Activated CD4-positive, alpha-beta T cell treated with anti-CD3 and anti-CD28 coated beads for 36 hours (primary cell): ENCODE data around the gene D2HGDH. TPM values are rescaled to one million over a fixed set of nuclear protein-coding genes. Genes with fewer than 3 reads are reported as not detected.
"Not testable (repeated sequence)": the region's sequence is repeated elsewhere in the genome, so short reads cannot be mapped to it uniquely, and the experiment has no call there.

Source experiments
- ATAC-seq: fragments of 200-7000 bp; cut with Tn5 transposase; one replicate; pipeline ENCODE4 v1.10.0; 2021; ENCODE audit warnings: mild to moderate bottlenecking, moderate library complexity
- CTCF ChIA-PET: fragments of 350-600 bp; sonication (Branson Sonifier 250); formaldehyde crosslinking; loops from one replicate; lab custom pipeline; 2021; ENCODE audit warnings: antibody characterized with exemption; lab: Charles Lee
- POLR2A ChIA-PET: fragments of 350-600 bp; sonication (Branson Sonifier 250); formaldehyde crosslinking; loops from one replicate; lab custom pipeline; 2021; ENCODE audit warnings: antibody characterized with exemption, inconsistent platforms; lab: Charles Lee
- DNase-seq: peaks from one replicate; pipeline ENCODE4 v3.0.0-alpha.2; 2020
- H3K27ac Mint-ChIP-seq: one replicate; pipeline ENCODE4 v1.8.0; 2021; ENCODE audit warnings: mixed read lengths
- H3K27me3 Mint-ChIP-seq: one replicate; pipeline ENCODE4 v1.8.0; 2021; ENCODE audit warnings: mixed read lengths
- H3K36me3 Mint-ChIP-seq: one replicate; pipeline ENCODE4 v1.8.0; 2021; ENCODE audit warnings: low read depth, mixed read lengths
- H3K4me1 Mint-ChIP-seq: one replicate; pipeline ENCODE4 v1.8.0; 2021; ENCODE audit warnings: mixed read lengths
- H3K4me3 Mint-ChIP-seq: one replicate; pipeline ENCODE4 v1.8.0; 2021; ENCODE audit warnings: mild to moderate bottlenecking, moderate library complexity, mixed read lengths
- H3K9me3 Mint-ChIP-seq: one replicate; pipeline ENCODE4 v1.8.0; 2021; ENCODE audit warnings: low read depth, mixed read lengths
- intact Hi-C, 2 experiments: fragments of 100-400 bp; cut with DNase I in 1 of 2; cut with micrococcal nuclease in 1 of 2; formaldehyde crosslinking; loops; one replicate each; pipeline versions ENCODE4 v1.14.2 to v1.15.1; 2022 to 2024; cut with DNase I, micrococcal nuclease
- total RNA-seq, 2 experiments: library from RNA; stranded (reverse); gene quantifications; one replicate each; pipeline ENCODE4 v1.2.3, GENCODE V29; 2021

The D2HGDH gene
- total RNA-seq, 2 experiments from 2014 or later = 18.2 to 34.1 TPM

DNA sequence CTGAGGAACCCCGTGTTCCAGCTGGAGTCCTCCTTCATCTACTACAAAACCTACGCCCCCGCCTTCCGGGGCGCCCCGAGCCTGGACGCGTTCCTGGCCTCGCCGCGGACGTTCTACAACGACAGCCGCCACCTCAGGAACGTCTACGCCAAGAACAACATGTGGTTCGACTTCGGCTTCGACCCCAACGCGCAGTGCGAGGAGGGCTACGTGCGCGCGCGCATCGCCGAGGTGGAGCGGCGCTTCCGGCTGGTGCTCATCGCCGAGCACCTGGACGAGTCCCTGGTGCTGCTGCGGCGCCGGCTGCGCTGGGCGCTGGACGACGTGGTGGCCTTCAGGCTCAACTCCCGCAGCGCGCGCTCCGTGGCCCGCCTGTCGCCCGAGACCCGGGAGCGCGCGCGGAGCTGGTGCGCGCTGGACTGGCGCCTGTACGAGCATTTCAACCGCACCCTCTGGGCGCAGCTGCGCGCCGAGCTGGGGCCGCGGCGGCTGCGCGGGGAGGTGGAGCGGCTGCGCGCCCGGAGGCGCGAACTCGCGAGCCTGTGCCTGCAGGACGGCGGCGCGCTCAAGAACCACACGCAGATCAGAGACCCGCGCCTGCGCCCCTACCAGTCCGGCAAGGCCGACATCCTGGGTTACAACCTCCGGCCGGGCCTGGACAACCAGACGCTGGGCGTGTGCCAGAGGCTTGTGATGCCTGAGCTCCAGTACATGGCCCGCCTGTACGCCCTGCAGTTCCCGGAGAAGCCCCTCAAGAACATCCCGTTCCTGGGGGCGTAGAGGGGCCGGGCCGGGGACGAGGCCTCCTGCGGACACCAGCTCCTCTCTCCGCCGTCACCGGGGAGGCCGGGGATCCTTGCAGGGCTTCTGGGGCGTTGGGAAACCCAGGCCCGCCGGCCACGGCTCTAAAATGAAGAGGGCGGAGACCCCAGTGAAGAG lies 69.2 kb downstream of the D2HGDH start:
- H3K4me1 Mint-ChIP-seq = peaks cover 7% of the 10 kb centered on the region
- peak; percentile 69 for DNase-seq
- H3K27ac Mint-ChIP-seq = peak overlapping the region; percentile 12
- H3K27me3 Mint-ChIP-seq = peaks cover 6% of the 10 kb centered on the region
- ChIA-PET CTCF (interaction anchor here (1.4 kb wide), 1 partner anchor 41 kb away, joined by 4 read pairs; no protein-coding TSS in a partner anchor), POLR2A (interaction anchor here (0.6 kb wide), 1 partner anchor 41 kb away, joined by 4 read pairs; no protein-coding TSS in a partner anchor)
- peak overlapping the region; percentile 58 for H3K4me3 Mint-ChIP-seq
- intact Hi-C loops = loop anchor here in 1 of 2 experiments (2.0 to 5.0 kb wide), 3 partner anchors 41 to 69 kb away; partner anchors contain the start of genes D2HGDH and PDCD1
- no peaks in the 10 kb centered on the region for H3K9me3 Mint-ChIP-seq
- ATAC-seq = peak; percentile 76
- no peaks in the 10 kb centered on the region for H3K36me3 Mint-ChIP-seq

DNA sequence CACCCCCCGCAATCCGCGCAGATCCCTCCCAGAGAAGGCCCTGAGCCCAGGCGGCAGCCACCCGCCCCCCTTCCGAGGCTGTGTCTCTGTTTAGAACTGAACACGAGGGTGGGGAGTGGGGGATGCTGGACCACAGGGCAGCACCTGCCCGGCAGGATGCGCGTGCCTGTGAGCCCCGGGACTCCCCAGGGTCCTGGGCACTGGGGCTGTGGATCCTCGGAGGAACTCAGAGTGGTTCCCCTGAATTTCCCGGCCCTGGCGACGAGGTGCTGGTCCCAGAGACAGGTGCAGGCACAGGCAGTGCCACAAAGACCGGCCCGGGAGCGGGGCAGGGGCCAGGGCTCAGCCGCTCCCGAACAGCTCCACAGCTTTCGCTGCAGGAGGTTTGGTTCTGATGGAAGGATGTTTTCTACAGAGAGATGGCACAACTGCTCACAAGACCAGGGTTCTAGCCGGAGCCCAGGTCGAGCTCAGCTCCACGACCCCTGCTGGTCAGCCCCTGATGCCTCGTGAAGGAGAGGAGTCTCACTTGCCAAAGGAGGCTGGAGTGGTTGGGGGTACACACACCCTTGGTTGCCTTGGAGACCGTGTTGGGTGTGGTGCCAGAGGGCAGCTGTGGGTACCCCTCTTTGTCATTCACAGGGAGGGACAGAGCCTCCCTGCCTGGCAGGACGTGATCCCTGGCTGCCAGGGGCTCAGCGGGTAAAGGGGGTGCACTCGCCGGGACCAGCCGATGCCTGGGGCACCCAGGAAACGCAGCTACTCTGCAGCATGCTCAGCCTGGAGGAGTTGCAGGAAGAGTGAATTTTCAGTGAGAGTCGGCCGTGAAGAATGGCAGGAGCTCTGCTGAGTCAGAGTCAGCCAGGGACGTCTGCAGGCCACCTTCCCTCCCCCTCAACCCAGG lies 70.1 kb downstream of the D2HGDH start:
- H3K36me3 Mint-ChIP-seq = no peaks in the 10 kb centered on the region
- peak; percentile 39 for DNase-seq

DNA sequence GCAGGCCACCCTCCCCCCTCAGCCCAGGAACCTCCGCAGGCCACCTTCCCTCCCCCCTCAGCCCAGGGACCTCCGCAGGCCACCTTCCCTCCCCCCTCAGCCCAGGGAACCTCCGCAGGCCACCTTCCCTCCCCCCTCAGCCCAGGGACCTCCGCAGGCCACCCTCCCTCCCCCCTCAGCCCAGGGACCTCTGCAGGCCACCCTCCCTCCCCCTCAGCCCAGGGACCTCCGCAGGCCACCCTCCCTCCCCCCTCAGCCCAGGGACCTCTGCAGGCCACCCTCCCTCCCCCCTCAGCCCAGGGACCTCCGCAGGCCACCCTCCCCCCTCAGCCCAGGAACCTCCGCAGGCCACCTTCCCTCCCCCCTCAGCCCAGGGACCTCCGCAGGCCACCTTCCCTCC lies 71.8 kb downstream of the D2HGDH start:
- H3K4me3 Mint-ChIP-seq, CTCF ChIA-PET, ATAC-seq, POLR2A ChIA-PET, H3K9me3 Mint-ChIP-seq, DNase-seq, H3K27ac Mint-ChIP-seq, intact Hi-C loops, H3K27me3 Mint-ChIP-seq, H3K36me3 Mint-ChIP-seq, H3K4me1 Mint-ChIP-seq: not testable (repeated sequence)

More for the DNA sequence above, 70.1 kb downstream of the D2HGDH start:
- no peaks in the 10 kb centered on the region for H3K9me3 Mint-ChIP-seq
- ATAC-seq = peak; percentile 28
- peak overlapping the region; percentile 50 for H3K4me3 Mint-ChIP-seq
- POLR2A ChIA-PET = interaction anchor here (0.6 kb wide), 1 partner anchor 130 kb away, joined by 3 read pairs; no protein-coding TSS in a partner anchor
- intact Hi-C loops = loop anchor here in 1 of 2 experiments (5.0 kb wide), 2 partner anchors 42 to 53 kb away; partner anchors contain the start of gene PDCD1
- peaks cover 7% of the 10 kb centered on the region for H3K4me1 Mint-ChIP-seq
- CTCF ChIA-PET = interaction anchor here (0.8 to 1.4 kb wide), 2 partner anchors 40 to 64 kb away, joined by 4 read pairs; no protein-coding TSS in a partner anchor
- peaks cover 6% of the 10 kb centered on the region for H3K27me3 Mint-ChIP-seq
- H3K27ac Mint-ChIP-seq = no peak overlapping the region

DNA sequence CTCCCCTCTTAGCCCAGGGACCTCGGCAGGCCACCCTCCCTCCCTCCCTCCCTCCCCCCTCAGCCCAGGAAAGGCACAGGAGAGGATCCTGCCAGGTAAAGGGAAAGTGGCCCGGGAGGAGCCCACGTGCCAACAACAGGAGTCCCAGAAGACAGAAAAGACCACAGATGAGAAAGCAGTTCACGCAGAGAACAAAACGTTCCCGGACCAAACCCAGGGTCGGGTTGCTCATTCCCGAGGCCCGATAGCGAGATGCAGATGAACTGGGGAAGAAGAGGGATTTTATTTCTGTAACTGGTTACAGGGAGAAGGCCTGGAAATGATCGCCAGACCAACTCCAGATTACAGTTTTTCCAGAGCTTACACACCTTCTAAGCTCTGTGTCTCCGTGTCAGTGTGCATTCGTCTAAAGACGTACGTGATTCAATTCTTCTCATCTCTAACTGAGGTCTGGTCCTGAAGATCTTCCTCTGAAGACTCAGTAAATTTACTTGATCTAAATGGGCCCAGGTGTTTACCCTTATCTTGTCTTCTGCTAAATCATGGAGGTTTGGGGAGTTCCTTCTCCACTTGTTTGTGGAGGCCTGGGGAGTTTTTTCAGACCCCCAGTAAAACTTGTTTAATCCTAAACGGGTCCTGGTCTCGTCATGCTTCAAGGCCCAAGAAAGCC lies 73.8 kb downstream of the D2HGDH start:
- ChIA-PET POLR2A (interaction anchor here (0.6 kb wide), 1 partner anchor 77 kb away, joined by 3 read pairs; no protein-coding TSS in a partner anchor), CTCF (interaction anchor here (0.6 kb wide), 2 partner anchors 9 to 14 kb away, joined by 3 read pairs; no protein-coding TSS in a partner anchor)
- Mint-ChIP-seq H3K9me3 (no peaks in the 10 kb centered on the region), H3K4me1 (peaks cover 7% of the 10 kb centered on the region), H3K27ac (no peak overlapping the region), H3K36me3 (no peaks in the 10 kb centered on the region), H3K27me3 (peaks cover 6% of the 10 kb centered on the region), H3K4me3 (no peak overlapping the region)
- ATAC-seq = no peak
- intact Hi-C loops = no loop called here
- no peak for DNase-seq

DNA sequence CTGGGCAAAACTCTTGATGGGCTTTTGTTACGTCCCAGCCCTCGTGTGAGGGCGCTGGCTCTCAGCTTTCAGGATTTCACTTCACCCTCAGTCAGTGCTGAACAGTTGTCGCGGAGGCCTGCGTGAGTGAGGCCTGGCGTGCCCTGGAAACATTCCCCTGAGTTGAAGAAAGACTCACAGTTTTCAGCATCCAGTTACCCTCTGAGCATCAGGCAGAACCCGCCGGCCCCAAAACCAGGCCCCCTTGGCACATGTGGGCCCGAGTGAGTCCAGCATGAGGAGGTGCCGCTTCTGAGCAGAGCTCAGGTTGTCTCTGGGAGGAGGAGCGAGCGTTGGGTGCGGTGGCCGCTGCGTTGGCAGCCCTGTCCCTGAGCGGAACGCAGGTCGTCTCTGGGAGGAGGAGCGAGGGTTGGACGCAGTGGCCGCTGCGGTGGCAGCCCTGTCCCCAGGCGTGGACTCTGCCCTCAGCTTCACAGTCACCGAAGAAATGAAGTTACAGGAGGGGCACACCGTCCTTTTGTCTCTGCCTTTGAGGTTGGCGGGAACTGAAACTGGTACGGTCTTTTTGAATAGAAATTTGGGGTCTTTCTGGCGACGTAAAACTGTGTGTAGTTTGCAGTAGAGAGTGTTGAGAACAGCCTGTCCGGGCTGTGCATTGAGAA lies 74.4 kb downstream of the D2HGDH start, which contains the start of gene NEU4:
NEU4 (plus strand) TSS at position 473 of the 662 bp plus-strand sequence. CDS start 5,292 bp downstream, outside the sequence.
- ChIA-PET POLR2A (interaction anchor here (0.6 to 0.7 kb wide), 2 partner anchors 78 to 140 kb away, joined by 3 read pairs; no protein-coding TSS in a partner anchor), CTCF (no interaction called here)
- Mint-ChIP-seq H3K27me3 (peaks cover 3% of the 10 kb centered on the region), H3K4me3 (no peak within 1 kb of the TSS), H3K27ac (no peak within 1 kb of the TSS), H3K9me3 (no peaks in the 10 kb centered on the region), H3K4me1 (peaks cover 4% of the 10 kb centered on the region), H3K36me3 (no peaks in the 10 kb centered on the region)
- no peak for ATAC-seq
- DNase-seq = no peak
- intact Hi-C loops = no loop called here

DNA sequence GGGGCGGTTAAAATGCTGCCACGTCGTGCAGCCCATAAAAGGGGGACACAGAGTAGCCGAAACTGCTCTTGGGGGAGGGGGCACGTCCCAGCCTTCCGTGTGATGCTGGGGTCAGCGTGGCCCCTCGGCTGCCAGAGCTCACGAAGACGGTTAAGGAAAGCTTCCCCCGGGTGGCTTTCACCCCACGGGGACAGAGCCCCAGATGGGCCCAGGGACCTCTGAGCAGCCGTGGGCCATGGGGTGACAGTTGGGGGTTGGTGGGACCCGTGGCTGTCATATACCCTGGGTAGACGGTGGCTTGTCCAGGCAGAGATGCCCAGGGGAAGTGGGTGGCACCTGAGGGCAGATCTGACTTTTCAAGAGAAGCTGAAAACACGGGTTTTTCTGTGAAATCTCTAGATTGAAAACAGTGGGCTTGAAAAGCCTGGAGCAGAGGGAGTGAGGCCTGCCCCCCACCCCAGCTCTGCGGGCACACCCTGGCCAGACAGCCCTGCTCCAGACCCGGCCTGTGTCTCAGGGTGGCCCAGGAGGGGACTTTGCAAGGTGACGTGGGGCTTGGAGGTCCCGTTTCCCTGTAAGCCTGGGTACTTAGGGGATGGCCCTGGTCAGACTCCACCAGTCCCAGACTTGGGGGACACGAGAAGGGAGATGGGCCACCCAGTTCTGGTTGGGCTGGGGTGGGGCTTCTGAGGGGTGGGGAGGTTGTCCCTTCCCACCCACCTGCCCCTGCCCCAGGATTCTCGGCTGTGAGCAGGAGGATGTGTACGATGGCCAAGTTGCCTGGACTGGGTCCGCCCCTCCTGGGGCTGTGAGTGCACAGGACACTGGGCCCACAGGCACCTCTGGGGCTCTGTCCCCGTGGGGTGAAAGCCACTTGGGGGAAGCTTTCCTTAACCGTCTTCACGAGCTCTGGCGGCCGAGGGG lies 75.2 kb downstream of the D2HGDH start:
- H3K4me3 Mint-ChIP-seq = no peak overlapping the region
- H3K27me3 Mint-ChIP-seq = peaks cover 3% of the 10 kb centered on the region
- ChIA-PET POLR2A (interaction anchor here (0.7 kb wide), 1 partner anchor 141 kb away, joined by 3 read pairs; no protein-coding TSS in a partner anchor), CTCF (no interaction called here)
- H3K9me3 Mint-ChIP-seq = no peaks in the 10 kb centered on the region
- DNase-seq (no peak), ATAC-seq (no peak)
- peaks cover 3% of the 10 kb centered on the region for H3K4me1 Mint-ChIP-seq
- intact Hi-C loops = no loop called here
- H3K36me3 Mint-ChIP-seq = no peaks in the 10 kb centered on the region
- no peak overlapping the region for H3K27ac Mint-ChIP-seq

DNA sequence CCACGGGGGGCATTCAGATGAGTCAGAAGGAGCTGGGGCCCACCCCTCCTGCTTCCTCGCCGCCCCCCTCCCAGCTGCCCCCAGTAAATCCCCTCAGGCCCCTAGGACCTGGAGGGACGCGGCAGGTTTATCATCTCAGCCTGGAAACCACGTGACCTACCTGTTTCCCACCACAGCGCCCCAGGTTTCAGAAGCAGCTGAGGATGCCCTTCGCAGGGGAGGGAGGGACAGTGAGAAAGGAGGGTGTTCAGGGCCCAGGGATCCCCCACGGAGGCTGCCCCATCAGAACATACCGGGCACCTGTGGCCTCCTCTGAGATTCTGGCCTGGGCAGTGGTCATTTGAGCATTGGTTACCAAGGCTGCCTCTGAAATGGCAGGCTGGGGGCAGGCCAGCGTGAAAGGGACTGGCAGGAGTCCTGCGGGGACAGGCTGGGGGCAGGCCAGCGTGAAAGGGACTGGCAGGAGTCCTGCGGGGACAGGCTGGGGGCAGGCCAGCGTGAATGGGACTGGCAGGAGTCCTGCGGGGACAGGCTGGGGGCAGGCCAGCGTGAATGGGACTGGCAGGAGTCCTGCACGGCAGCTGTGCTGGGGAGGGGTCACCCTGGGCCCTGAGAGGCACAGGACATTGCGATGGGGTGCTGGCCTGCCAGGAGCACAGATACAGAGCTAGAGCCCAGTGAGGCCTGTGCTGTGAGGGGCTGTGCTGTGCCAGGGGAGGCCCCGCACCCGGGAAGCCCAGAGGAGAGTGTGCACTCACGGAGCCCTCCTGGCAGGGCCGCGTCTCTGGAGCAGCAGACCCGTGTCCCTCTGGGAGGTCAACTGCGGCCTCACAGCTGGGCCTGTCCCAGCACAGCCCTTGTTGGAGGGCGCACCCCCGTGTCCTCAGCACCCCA lies 76.1 kb downstream of the D2HGDH start:
- ATAC-seq = peak; percentile 7
- CTCF ChIA-PET = no interaction called here
- no peak for DNase-seq

DNA sequence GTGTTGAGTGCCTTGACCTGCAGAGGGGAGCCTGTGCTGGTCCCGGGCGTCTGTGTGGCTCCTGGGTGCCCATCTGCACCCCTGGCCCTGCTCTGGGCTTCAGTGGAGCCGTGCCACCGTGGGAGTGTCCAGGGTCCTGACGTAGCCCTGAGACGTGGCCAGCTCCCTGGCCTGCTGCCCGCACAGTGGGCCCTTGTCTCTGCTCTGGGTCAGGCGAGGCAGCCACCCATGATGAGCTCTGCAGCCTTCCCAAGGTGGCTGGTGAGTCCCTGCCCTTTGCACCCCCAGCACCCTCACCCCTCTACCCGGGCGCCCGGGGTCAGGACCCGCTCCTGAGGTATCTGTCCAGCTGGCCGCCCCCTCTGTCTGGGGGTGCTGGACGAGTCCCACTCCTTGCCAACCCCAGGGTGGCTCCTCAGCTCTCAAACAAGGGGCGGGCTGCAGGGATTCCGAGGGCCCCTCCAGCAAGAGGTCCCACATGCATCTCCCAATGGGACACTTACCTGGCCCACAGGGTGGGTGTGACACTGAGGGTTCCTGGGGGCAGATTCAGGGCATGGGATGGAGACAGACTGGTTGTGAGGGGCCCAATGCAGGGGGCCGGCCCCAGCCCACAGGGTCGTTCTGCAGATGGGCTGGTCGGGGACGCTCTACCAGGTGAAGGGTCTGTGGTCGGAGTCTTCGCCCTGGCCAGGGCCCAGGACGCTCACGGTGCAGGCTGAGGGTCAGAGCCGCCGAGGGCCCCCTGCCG lies 76.9 kb downstream of the D2HGDH start:
- intact Hi-C loops = no loop called here
- ATAC-seq = no peak
- Mint-ChIP-seq H3K4me1 (no peaks in the 10 kb centered on the region), H3K27me3 (peaks cover 3% of the 10 kb centered on the region), H3K4me3 (no peak overlapping the region), H3K27ac (no peak overlapping the region), H3K9me3 (no peaks in the 10 kb centered on the region), H3K36me3 (no peaks in the 10 kb centered on the region)
- ChIA-PET POLR2A (no interaction called here), CTCF (no interaction called here)
- no peak for DNase-seq

More for the DNA sequence above, 76.1 kb downstream of the D2HGDH start:
- H3K9me3 Mint-ChIP-seq = no peaks in the 10 kb centered on the region
- no peak overlapping the region for H3K27ac Mint-ChIP-seq
- H3K36me3 Mint-ChIP-seq = no peaks in the 10 kb centered on the region
- H3K4me1 Mint-ChIP-seq = no peaks in the 10 kb centered on the region
- H3K4me3 Mint-ChIP-seq = no peak overlapping the region
- intact Hi-C loops = no loop called here
- POLR2A ChIA-PET = no interaction called here
- peaks cover 3% of the 10 kb centered on the region for H3K27me3 Mint-ChIP-seq
